Stimulated activated CD8-positive, alpha-beta memory T cell treated with anti-CD3 and anti-CD28 coated beads, Interleukin-4, amount 100 ng/mL, for 4 hours (primary cell): ENCODE results near the gene CHRNB1.

Experiments used
- DNase-seq, 2 donors: peaks; one replicate each; pipeline ENCODE4 v3.0.0-alpha.2; 2020; ENCODE audit warnings: low read depth in 2 of 2, low spot score in 1 of 2

Gene CHRNB1

GRCh38 chr17:7415784-7416183 is 29.1 kb upstream of the CHRNB1 start:
- DNase-seq: no peak

GRCh38 chr17:7416323-7416722 is 28.5 kb upstream of the CHRNB1 start:
- DNase-seq: no peak

- no peak for DNase-seq
Measured at GRCh38 chr17:7417056-7417655, 27.7 kb upstream of the CHRNB1 start.

GRCh38 chr17:7418472-7419152 is 26.2 kb upstream of the CHRNB1 start:
- no peak for DNase-seq

GRCh38 chr17:7419819-7420610 is 24.8 kb upstream of the CHRNB1 start, which contains the start of gene SPEM1:
Gene SPEM1 (plus strand): TSS chr17:7420324. CDS start chr17:7420385, 61 bp downstream.
- no peak for DNase-seq

GRCh38 chr17:7421186-7421585 is 23.7 kb upstream of the CHRNB1 start:
- DNase-seq: no peak

- no peak for DNase-seq
Measured at GRCh38 chr17:7423679-7424078, 21.2 kb upstream of the CHRNB1 start.

GRCh38 chr17:7425316-7425715 is 19.5 kb upstream of the CHRNB1 start, which contains the start of gene SPEM2:
Gene SPEM2 (plus strand): TSS chr17:7425616. CDS start chr17:7425689, 73 bp downstream.
- no peak for DNase-seq

GRCh38 chr17:7425756-7426155 is 19.1 kb upstream of the CHRNB1 start:
- no peak for DNase-seq

- DNase-seq: no peak
Measured at GRCh38 chr17:7426203-7426863, 18.5 kb upstream of the CHRNB1 start.

- DNase-seq: no peak
Measured at GRCh38 chr17:7426896-7427489, 17.9 kb upstream of the CHRNB1 start.

- DNase-seq: no peak
Measured at GRCh38 chr17:7427549-7427948, 17.3 kb upstream of the CHRNB1 start.

GRCh38 chr17:7428557-7428956 is 16.3 kb upstream of the CHRNB1 start, which contains the start of gene SPEM3:
Gene SPEM3 (plus strand): TSS chr17:7428857. CDS start chr17:7428903, 46 bp downstream.
- DNase-seq: no peak

GRCh38 chr17:7429722-7430121 is 15.1 kb upstream of the CHRNB1 start:
- DNase-seq: no peak

- DNase-seq: no peak
Measured at GRCh38 chr17:7431231-7431630, 13.6 kb upstream of the CHRNB1 start.

GRCh38 chr17:7432296-7432695 is 12.6 kb upstream of the CHRNB1 start:
- no peak for DNase-seq

- peak in 1 of 2 donors; percentile 29 for DNase-seq
Measured at GRCh38 chr17:7435676-7436555, 8.9 kb upstream of the CHRNB1 start.

- peak in 1 of 2 donors; percentile 55 for DNase-seq
Measured at GRCh38 chr17:7436556-7437368, 8.1 kb upstream of the CHRNB1 start.

- DNase-seq: no peak
Measured at GRCh38 chr17:7437369-7437863, 7.4 kb upstream of the CHRNB1 start.
